NCI-H526 (cell line): ENCODE measurements around the gene GRIK3.

ENCODE experiments used
- DNase-seq, 2 experiments: peaks; one replicate each; lab custom pipeline; 2025; lab: John Stamatoyannopoulos, UW

The GRIK3 gene

GRCh38 chr1:36876990-36877389, 157.3 kb downstream of the GRIK3 start:
- no peak for DNase-seq

DNA sequence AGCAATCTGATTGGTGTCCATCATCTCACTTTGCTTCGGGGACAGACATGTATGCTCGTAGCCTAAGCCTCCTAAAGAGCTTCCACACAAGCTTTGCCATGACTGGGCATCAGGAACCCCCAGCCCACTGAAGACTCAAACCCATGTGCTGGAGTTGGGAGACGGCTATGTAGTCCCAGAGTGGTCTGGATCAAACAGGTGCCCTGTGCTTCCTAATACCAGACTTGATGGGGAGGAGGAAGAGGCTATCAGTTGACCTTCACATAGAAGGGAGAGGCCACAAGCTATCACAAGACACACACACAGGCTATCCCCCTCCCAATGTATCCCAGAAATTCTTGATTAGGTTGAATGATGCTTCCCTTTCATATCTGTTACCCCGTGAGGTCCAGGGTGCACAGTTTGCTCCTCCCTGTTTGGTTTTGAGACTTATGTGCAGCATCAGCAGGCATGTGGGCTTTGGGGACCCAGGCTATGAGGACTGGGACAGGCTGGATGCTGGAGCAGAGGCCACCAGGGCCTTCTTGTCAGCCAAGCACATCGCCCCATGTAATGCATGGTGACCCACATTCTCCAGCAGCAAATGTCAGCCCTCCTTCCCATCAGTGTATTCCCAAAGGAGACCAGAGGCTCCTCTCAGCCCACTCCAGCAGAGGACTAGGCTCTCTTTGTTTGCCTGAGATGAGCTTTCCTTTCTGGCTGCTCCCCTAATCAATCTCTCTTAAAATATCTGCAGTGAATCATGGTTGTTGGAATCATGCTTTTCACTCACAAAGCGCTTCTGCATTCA, 159.8 kb downstream of the GRIK3 start:
- DNase-seq, result no peak

GRCh38 chr1:36872858-36873257, 161.5 kb downstream of the GRIK3 start:
- DNase-seq, result no peak

DNA sequence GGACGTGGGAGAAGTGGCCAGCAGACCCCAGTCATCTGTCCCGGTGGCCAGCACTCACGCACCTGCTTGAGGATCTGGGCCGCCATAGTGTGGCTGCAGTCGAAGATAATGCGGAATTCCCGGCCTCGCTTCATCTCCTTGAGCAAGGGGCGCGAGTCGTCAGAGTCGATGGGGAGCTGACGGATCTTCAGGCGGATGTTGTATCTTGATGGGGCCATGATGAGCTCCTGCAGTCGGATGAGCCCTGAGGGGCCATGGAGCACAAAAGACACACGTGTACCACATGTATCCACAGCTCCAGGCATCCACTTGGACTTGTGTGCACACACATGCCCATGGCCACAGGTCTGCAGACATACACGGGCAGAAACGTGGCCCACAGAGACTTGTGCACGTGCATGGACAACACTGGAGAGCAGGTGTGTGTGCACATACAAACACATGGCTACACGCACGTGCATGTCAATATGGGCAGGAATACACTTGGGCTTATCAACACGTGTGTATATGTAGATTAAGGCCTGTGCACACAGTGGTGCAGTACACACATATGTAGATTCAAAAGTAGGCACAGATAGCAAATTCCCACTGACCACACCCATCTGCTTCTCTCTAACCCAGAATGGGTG, 162.1 kb downstream of the GRIK3 start:
- DNase-seq, result no peak

DNA sequence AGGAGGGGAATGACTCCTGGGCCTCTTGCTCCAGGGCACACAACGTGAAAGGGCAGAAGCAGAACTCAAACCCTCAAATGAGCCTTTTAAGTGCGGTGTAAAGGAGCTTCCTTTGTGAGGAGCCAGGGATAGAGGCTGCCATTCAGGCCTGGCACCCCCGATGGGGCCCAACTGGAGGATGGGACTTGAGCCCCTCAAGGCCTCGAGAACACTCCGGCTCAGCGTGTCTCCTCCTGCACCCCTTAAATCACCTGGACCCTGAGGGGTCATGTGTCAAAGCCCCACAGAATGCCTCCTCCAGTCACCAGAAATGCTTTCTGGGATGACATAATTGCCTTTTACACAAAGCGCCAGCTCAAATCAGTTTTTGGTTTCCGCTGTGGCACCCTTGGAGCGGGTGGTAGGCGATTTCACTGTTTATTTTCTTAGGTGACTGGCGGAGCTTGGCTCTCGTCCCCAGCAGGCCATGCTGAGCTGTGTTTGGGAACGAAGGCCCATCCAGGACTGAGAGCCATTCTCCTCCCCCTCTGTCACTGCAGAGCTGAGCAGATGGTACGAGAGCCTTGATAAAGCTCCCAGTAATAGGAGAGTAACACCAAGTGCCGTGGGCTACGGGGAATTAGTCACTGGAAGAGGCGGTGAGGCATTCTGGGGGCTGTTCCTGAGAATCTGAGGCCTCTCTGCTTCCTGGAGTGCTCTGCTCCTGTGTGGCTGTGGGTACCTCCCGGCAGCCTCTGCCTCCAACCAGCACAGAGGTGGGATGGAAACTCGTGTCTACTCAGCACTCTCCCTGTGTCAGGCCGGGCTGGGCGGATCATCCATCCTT, 163.0 kb downstream of the GRIK3 start:
- DNase-seq, result no peak

- DNase-seq, result no peak
Measured at GRCh38 chr1:36869826-36870225, 164.5 kb downstream of the GRIK3 start.

GRCh38 chr1:36869054-36869453, 165.3 kb downstream of the GRIK3 start:
- DNase-seq, result no peak

DNA sequence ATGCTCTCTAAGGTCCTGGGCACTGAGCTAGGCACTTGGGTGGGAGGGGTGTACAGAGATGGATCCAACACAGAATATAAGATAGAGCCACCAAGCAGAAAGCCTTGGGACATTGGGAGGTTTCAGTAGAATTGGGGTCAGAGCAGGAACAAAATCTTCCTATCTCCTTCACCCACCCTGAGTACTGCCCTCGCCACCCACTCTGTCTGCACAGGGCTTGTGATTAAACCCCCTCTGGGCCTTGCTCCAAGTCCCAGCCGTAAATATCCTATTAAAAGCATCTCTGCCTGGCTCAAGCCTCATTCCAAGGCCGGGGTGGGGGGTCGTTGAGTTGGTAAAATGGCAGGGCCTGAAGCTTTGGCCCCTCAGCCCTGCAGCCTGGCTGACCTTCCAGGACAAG, 166.7 kb downstream of the GRIK3 start:
- no peak for DNase-seq

DNA sequence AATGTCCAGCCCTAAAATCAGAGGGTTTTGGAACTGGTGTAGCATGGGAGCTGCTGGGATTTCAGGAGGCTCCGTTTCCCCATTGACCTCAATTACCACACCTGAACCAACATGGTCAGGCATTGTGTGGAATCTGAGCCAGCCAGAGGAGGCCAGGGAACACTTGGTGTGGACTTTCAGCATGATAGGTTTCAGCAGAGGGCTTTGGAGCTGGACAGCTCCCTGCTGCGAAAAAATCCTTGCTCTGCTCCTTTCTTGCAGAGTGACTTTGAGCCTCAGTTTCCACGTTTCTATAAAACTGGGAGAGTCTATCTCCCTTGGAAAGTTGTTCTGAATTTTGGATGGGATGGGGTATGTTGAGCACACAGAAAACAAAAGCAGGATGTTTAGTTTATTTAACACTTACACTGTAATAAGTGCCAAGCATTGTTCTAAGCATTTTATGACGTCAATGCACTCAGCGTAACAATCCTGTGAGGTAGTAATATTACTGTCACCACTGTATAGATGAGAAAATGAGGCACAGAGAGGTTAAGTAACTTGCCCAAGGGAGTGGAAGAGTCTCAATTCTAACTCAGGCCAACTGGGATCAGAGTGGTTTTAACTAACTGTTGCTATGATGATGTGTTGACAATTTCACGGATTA, 168.0 kb downstream of the GRIK3 start:
- no peak for DNase-seq

- no peak for DNase-seq
Measured at GRCh38 chr1:36865602-36865900, 168.8 kb downstream of the GRIK3 start.

- no peak for DNase-seq
Measured at GRCh38 chr1:36864823-36865601, 169.3 kb downstream of the GRIK3 start.

GRCh38 chr1:36864182-36864822, 170.0 kb downstream of the GRIK3 start:
- peak; percentile 17 to 58 for DNase-seq

DNA sequence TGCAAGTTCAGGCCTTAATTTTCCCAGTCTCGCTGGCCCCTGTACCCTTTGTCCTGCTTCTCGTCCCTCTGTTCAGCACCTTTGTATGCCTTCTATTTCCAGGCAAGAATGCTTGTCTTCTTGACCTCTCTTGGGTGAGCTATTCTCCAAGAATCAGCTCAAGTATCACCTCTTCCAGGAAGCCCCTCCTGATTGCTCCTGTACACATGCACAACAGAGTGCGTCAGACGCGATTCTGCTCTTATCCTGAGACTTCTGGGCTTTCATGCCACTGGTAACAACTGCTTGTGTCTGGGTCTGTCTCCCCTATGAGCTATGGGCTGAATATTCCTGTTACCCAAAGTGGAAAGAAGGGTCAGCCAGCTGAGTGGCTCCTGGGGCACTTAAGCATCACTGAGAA, 170.8 kb downstream of the GRIK3 start:
- no peak for DNase-seq

DNA sequence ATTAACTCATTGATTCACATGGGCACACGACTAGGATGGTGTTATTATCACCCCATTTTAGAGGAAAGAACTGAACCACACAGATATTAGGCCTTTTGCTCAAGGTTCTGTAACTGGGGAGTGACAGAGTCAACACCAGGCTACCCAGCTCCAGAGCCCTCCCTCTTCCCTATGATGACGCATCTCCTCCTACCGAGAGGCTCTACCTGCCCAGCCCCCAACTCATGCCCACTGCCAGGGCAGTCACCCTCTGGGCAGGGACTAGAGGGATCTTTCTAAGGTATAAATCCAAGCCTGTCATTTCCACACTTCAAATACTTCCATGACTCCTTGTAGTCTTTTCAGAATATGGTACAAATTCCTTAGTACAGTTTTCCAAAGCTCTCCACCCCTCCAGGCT, 171.3 kb downstream of the GRIK3 start:
- no peak for DNase-seq

- no peak for DNase-seq
Measured at GRCh38 chr1:36861375-36861774, 172.9 kb downstream of the GRIK3 start.

DNA sequence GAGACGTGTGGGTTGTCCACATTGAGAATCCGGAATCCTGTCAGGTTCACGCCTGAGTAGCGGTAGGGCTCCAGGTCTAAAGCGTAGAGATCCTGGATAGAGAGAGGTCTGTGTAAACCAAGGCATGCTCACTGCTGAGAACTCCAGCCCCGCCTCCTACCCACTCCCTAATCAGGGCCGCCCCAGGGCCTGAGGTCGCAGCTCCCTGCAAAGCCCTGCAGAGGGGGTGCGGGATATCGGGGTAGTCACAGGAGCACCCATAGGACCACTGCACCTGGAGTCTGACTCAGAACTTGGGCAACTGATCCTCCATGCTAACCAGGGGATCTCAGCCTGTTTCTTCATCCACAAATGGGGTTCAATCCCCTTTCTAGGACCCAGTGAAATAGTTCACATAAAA, 174.4 kb downstream of the GRIK3 start:
- DNase-seq, result no peak

- DNase-seq, result no peak
Measured at GRCh38 chr1:36858981-36859380, 175.3 kb downstream of the GRIK3 start.

- DNase-seq, result no peak
Measured at GRCh38 chr1:36858553-36858952, 175.8 kb downstream of the GRIK3 start.

DNA sequence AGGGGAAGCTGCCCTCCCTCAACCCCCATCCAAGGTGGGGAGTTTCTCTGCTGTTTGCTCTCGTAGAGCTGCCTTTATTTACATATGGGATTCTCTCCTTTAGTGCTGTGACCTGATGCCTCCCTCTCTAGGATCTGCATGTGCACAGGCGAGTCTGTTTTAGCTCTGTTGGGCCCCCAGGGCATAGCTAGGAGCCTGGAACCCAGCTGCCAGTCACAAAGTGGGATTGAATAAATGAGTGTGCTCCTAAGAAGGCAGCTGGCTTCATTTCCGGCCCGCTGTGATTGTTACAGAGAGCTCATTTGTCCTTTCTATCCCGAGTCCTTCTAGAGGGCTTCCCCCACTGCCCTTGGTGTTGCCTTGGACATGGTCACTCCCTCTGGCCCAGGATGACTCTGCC, 176.6 kb downstream of the GRIK3 start:
- peak; percentile 95 to 96 for DNase-seq

- DNase-seq, result peak; percentile 90 to 97
Measured at GRCh38 chr1:36855699-36856494, 178.4 kb downstream of the GRIK3 start.
